Activated T-helper 17 cell treated with anti-CD3 and anti-CD28 coated beads, Interleukin-2, amount 50 U/mL, for 72 hours (primary cell): ENCODE results near the gene PEG3. TPM values are rescaled to one million over a fixed set of nuclear protein-coding genes. Genes with fewer than 3 reads are reported as not detected.
"Not testable (repeated sequence)": the region's sequence is repeated elsewhere in the genome, so short reads cannot be mapped to it uniquely, and the experiment has no call there.

ENCODE experiments used
- ATAC-seq: fragments of 150-1000 bp; cut with Tn5 transposase; replicated peaks from 2 replicates; pipeline ENCODE4 v1.10.0; 2021; ENCODE audit warnings: mild to moderate bottlenecking, moderate library complexity
- H3K27ac Mint-ChIP-seq: one replicate; pipeline ENCODE4 v1.8.0; 2022; ENCODE audit warnings: mixed read lengths
- H3K27me3 Mint-ChIP-seq: one replicate; pipeline ENCODE4 v1.8.0; 2022; ENCODE audit warnings: mixed read lengths
- H3K36me3 Mint-ChIP-seq: one replicate; pipeline ENCODE4 v1.8.0; 2022; ENCODE audit warnings: low read depth, mild to moderate bottlenecking, mixed read lengths
- H3K4me1 Mint-ChIP-seq: one replicate; pipeline ENCODE4 v1.8.0; 2022; ENCODE audit warnings: mixed read lengths
- H3K4me3 Mint-ChIP-seq: one replicate; pipeline ENCODE4 v1.8.0; 2022; ENCODE audit warnings: mild to moderate bottlenecking, mixed read lengths
- H3K9me3 Mint-ChIP-seq: one replicate; pipeline ENCODE4 v1.8.0; 2022; ENCODE audit warnings: mixed read lengths
- total RNA-seq, 2 donors: library from RNA; stranded (reverse); gene quantifications; one replicate each; pipeline ENCODE4 v1.2.3, GENCODE V29; 2022

PEG3 gene
- total RNA-seq, 2 donors from 2014 or later: 0.04 TPM; not detected in 1

GRCh38 chr19:56858026-56858425 lies 17.5 kb upstream of the PEG3 start:
- H3K4me3 Mint-ChIP-seq: no peak overlapping the region
- no peaks in the 10 kb centered on the region for H3K36me3 Mint-ChIP-seq
- no peaks in the 10 kb centered on the region for H3K4me1 Mint-ChIP-seq
- H3K9me3 Mint-ChIP-seq: peaks cover 12% of the 10 kb centered on the region
- no peaks in the 10 kb centered on the region for H3K27me3 Mint-ChIP-seq
- ATAC-seq: no peak
- no peak overlapping the region for H3K27ac Mint-ChIP-seq

GRCh38 chr19:56856822-56857221 lies 16.3 kb upstream of the PEG3 start:
- Mint-ChIP-seq H3K4me1 (no peaks in the 10 kb centered on the region), H3K27me3 (peaks cover 3% of the 10 kb centered on the region), H3K27ac (no peak overlapping the region), H3K4me3 (no peak overlapping the region), H3K36me3 (no peaks in the 10 kb centered on the region), H3K9me3 (peaks cover 17% of the 10 kb centered on the region)
- ATAC-seq: no peak

- not testable (repeated sequence) for H3K4me3 Mint-ChIP-seq, H3K27ac Mint-ChIP-seq, H3K4me1 Mint-ChIP-seq, ATAC-seq, H3K36me3 Mint-ChIP-seq, H3K27me3 Mint-ChIP-seq
- peaks cover 19% of the 10 kb centered on the region for H3K9me3 Mint-ChIP-seq
Observed at GRCh38 chr19:56852361-56852760, 11.8 kb upstream of the PEG3 start.

GRCh38 chr19:56848166-56848565 lies 7.6 kb upstream of the PEG3 start:
- ATAC-seq: no peak
- Mint-ChIP-seq H3K27me3 (peaks cover 3% of the 10 kb centered on the region), H3K9me3 (peaks cover 22% of the 10 kb centered on the region), H3K36me3 (no peaks in the 10 kb centered on the region), H3K27ac (no peak overlapping the region), H3K4me1 (no peaks in the 10 kb centered on the region), H3K4me3 (no peak overlapping the region)

GRCh38 chr19:56842412-56842811 lies 1.9 kb upstream of the PEG3 start:
- H3K9me3 Mint-ChIP-seq: peaks cover 14% of the 10 kb centered on the region
- H3K36me3 Mint-ChIP-seq: no peaks in the 10 kb centered on the region
- no peak overlapping the region for H3K4me3 Mint-ChIP-seq
- H3K27me3 Mint-ChIP-seq: peaks cover 4% of the 10 kb centered on the region
- no peak overlapping the region for H3K27ac Mint-ChIP-seq
- H3K4me1 Mint-ChIP-seq: no peaks in the 10 kb centered on the region
- ATAC-seq: no peak

GRCh38 chr19:56841193-56841543 lies 642 bp upstream of the PEG3 start:
- peaks cover 13% of the 10 kb centered on the region for H3K9me3 Mint-ChIP-seq
- peaks cover 7% of the 10 kb centered on the region for H3K27me3 Mint-ChIP-seq
- ATAC-seq: no peak
- H3K36me3 Mint-ChIP-seq: no peaks in the 10 kb centered on the region
- H3K4me1 Mint-ChIP-seq: no peaks in the 10 kb centered on the region
- H3K27ac Mint-ChIP-seq: no peak overlapping the region
- no peak overlapping the region for H3K4me3 Mint-ChIP-seq

- Mint-ChIP-seq H3K4me1 (no peaks in the 10 kb centered on the region), H3K27ac (no peak overlapping the region), H3K4me3 (no peak overlapping the region), H3K36me3 (no peaks in the 10 kb centered on the region), H3K9me3 (peaks cover 20% of the 10 kb centered on the region), H3K27me3 (peaks cover 7% of the 10 kb centered on the region)
- no peak for ATAC-seq
Observed at GRCh38 chr19:56839652-56840450, 675 bp downstream of the PEG3 start.

GRCh38 chr19:56838909-56839651 lies 1.4 kb downstream of the PEG3 start:
- Mint-ChIP-seq H3K27ac (no peak overlapping the region), H3K9me3 (peaks cover 25% of the 10 kb centered on the region), H3K4me1 (no peaks in the 10 kb centered on the region), H3K36me3 (no peaks in the 10 kb centered on the region), H3K4me3 (no peak overlapping the region), H3K27me3 (peaks cover 7% of the 10 kb centered on the region)
- no peak for ATAC-seq

GRCh38 chr19:56838024-56838908 lies 2.3 kb downstream of the PEG3 start:
- peaks cover 27% of the 10 kb centered on the region for H3K9me3 Mint-ChIP-seq
- peaks cover 7% of the 10 kb centered on the region for H3K27me3 Mint-ChIP-seq
- H3K27ac Mint-ChIP-seq: no peak overlapping the region
- H3K4me1 Mint-ChIP-seq: no peaks in the 10 kb centered on the region
- no peak overlapping the region for H3K4me3 Mint-ChIP-seq
- H3K36me3 Mint-ChIP-seq: no peaks in the 10 kb centered on the region
- ATAC-seq: no peak

GRCh38 chr19:56837492-56838023 lies 3.0 kb downstream of the PEG3 start:
- H3K27me3 Mint-ChIP-seq: peaks cover 7% of the 10 kb centered on the region
- H3K4me3 Mint-ChIP-seq: no peak overlapping the region
- no peaks in the 10 kb centered on the region for H3K4me1 Mint-ChIP-seq
- ATAC-seq: no peak
- no peak overlapping the region for H3K27ac Mint-ChIP-seq
- no peaks in the 10 kb centered on the region for H3K36me3 Mint-ChIP-seq
- peaks cover 28% of the 10 kb centered on the region for H3K9me3 Mint-ChIP-seq

GRCh38 chr19:56837004-56837403 lies 3.5 kb downstream of the PEG3 start:
- no peak overlapping the region for H3K4me3 Mint-ChIP-seq
- ATAC-seq: no peak
- H3K27ac Mint-ChIP-seq: no peak overlapping the region
- H3K36me3 Mint-ChIP-seq: no peaks in the 10 kb centered on the region
- H3K27me3 Mint-ChIP-seq: peaks cover 7% of the 10 kb centered on the region
- H3K9me3 Mint-ChIP-seq: peaks cover 28% of the 10 kb centered on the region
- H3K4me1 Mint-ChIP-seq: no peaks in the 10 kb centered on the region

- no peak overlapping the region for H3K27ac Mint-ChIP-seq
- H3K27me3 Mint-ChIP-seq: peaks cover 7% of the 10 kb centered on the region
- no peaks in the 10 kb centered on the region for H3K36me3 Mint-ChIP-seq
- H3K4me1 Mint-ChIP-seq: no peaks in the 10 kb centered on the region
- ATAC-seq: no peak
- no peak overlapping the region for H3K4me3 Mint-ChIP-seq
- peaks cover 28% of the 10 kb centered on the region for H3K9me3 Mint-ChIP-seq
Observed at GRCh38 chr19:56836059-56836458, 4.5 kb downstream of the PEG3 start.

- ATAC-seq: no peak
- peaks cover 28% of the 10 kb centered on the region for H3K9me3 Mint-ChIP-seq
Observed at GRCh38 chr19:56835401-56835800, 5.1 kb downstream of the PEG3 start.

More at GRCh38 chr19:56835401-56835800, 5.1 kb downstream of the PEG3 start:
- H3K36me3 Mint-ChIP-seq: no peaks in the 10 kb centered on the region
- H3K27me3 Mint-ChIP-seq: peaks cover 7% of the 10 kb centered on the region
- H3K4me1 Mint-ChIP-seq: no peaks in the 10 kb centered on the region
- H3K4me3 Mint-ChIP-seq: no peak overlapping the region
- H3K27ac Mint-ChIP-seq: no peak overlapping the region
